Bronchial epithelial cell (primary cell): ENCODE data around the gene CARMIL1. TPM values are rescaled to one million over a fixed set of nuclear protein-coding genes. Genes with fewer than 3 reads are reported as not detected.

Experiments
- DNase-seq: peaks from one replicate; pipeline ENCODE4 v3.0.0-alpha.2; 2010; ENCODE audit warnings: low read depth
- FAIRE-seq: peaks from 2 replicates; lab custom pipeline; 2011; peaks lifted over from hg19 to GRCh38; lab: Jason Lieb, UNC
- H3K27me3 ChIP-seq: 2 replicates; pipeline ENCODE4 v1.5.1; 2011; ENCODE audit warnings: low read length; ENCODE audit not compliant: control insufficient read depth, insufficient read depth
- H3K36me3 ChIP-seq: 2 replicates; pipeline ENCODE4 v1.5.1; 2011; ENCODE audit warnings: low read length; ENCODE audit not compliant: control insufficient read depth, insufficient read depth
- H3K4me3 ChIP-seq: 2 replicates; pipeline ENCODE4 v1.5.1; 2011; ENCODE audit warnings: mild to moderate bottlenecking, low read depth, low read length, control low read depth
- CTCF ChIP-seq: IDR thresholded peaks from 2 replicates; pipeline ENCODE4 v1.5.1; 2011; ENCODE audit warnings: mild to moderate bottlenecking, moderate library complexity, low read length, control low read depth, inconsistent platforms; ENCODE audit not compliant: insufficient read depth, severe bottlenecking
- total RNA-seq: library from RNA; depleted of rRNA; stranded (reverse); fragments of >200 nt; gene quantifications from 2 replicates; pipeline ENCODE4 v1.2.1, GENCODE V29; 2014

CARMIL1 gene
- total RNA-seq, 1 donor from 2014 or later = 12.1 TPM

- FAIRE-seq = no peak
- no peak for TF ChIP-seq CTCF
- DNase-seq = no peak
Measured at GRCh38 chr6:25635886-25636317, 356.7 kb downstream of the CARMIL1 start.

GRCh38 chr6:25637211-25637610 lies 358.0 kb downstream of the CARMIL1 start:
- FAIRE-seq = no peak
- H3K4me3 ChIP-seq = no peak overlapping the region

More at GRCh38 chr6:25635886-25636317, 356.7 kb downstream of the CARMIL1 start:
- no peaks in the 10 kb centered on the region for H3K27me3 ChIP-seq
- no peaks in the 10 kb centered on the region for H3K36me3 ChIP-seq
- no peak overlapping the region for H3K4me3 ChIP-seq

GRCh38 chr6:25637960-25638434 lies 358.8 kb downstream of the CARMIL1 start:
- DNase-seq (peak; percentile 15), FAIRE-seq (no peak)
- Histone ChIP-seq H3K36me3 (no peaks in the 10 kb centered on the region), H3K27me3 (peaks cover 2% of the 10 kb centered on the region), H3K4me3 (no peak overlapping the region)
- TF ChIP-seq CTCF = peak; percentile 38

More at GRCh38 chr6:25637211-25637610, 358.0 kb downstream of the CARMIL1 start:
- peaks cover 1% of the 10 kb centered on the region for H3K27me3 ChIP-seq
- H3K36me3 ChIP-seq = no peaks in the 10 kb centered on the region
- no peak for DNase-seq
- no peak for TF ChIP-seq CTCF

- FAIRE-seq = no peak
- Histone ChIP-seq H3K36me3 (no peaks in the 10 kb centered on the region), H3K4me3 (no peak overlapping the region), H3K27me3 (peaks cover 3% of the 10 kb centered on the region)
- no peak for DNase-seq
- no peak for TF ChIP-seq CTCF
Measured at GRCh38 chr6:25639653-25640052, 360.5 kb downstream of the CARMIL1 start.

GRCh38 chr6:25640446-25640845 lies 361.3 kb downstream of the CARMIL1 start:
- no peaks in the 10 kb centered on the region for H3K36me3 ChIP-seq
- TF ChIP-seq CTCF = no peak
- FAIRE-seq (no peak), DNase-seq (no peak)
- no peak overlapping the region for H3K4me3 ChIP-seq
- peaks cover 3% of the 10 kb centered on the region for H3K27me3 ChIP-seq

GRCh38 chr6:25640891-25641290 lies 361.7 kb downstream of the CARMIL1 start:
- Histone ChIP-seq H3K27me3 (peaks cover 3% of the 10 kb centered on the region), H3K4me3 (no peak overlapping the region), H3K36me3 (no peaks in the 10 kb centered on the region)
- no peak for FAIRE-seq
- DNase-seq = no peak
- no peak for TF ChIP-seq CTCF
